Raji (cell line): ENCODE results near the gene GRK5.

Experiments used
- POLR2A ChIP-seq: IDR thresholded peaks from 2 replicates; pipeline ENCODE4 v1.6.1; 2011; ENCODE audit warnings: low read depth, low read length, control low read depth; ENCODE audit not compliant: insufficient read depth

The GRK5 gene

GRCh38 chr10:119341459-119342301, 134.3 kb downstream of the GRK5 start:
- no peak for TF ChIP-seq POLR2A

- TF ChIP-seq POLR2A, result no peak
Measured at GRCh38 chr10:119342335-119342734, 135.0 kb downstream of the GRK5 start.

GRCh38 chr10:119343011-119343601, 135.7 kb downstream of the GRK5 start:
- no peak for TF ChIP-seq POLR2A

GRCh38 chr10:119344381-119344780, 137.0 kb downstream of the GRK5 start:
- no peak for TF ChIP-seq POLR2A

GRCh38 chr10:119346095-119346832, 138.9 kb downstream of the GRK5 start:
- TF ChIP-seq POLR2A, result no peak

GRCh38 chr10:119347181-119347974, 140.0 kb downstream of the GRK5 start:
- TF ChIP-seq POLR2A, result no peak

- no peak for TF ChIP-seq POLR2A
Measured at GRCh38 chr10:119348106-119348505, 140.7 kb downstream of the GRK5 start.

- no peak for TF ChIP-seq POLR2A
Measured at GRCh38 chr10:119348516-119349240, 141.3 kb downstream of the GRK5 start.

- no peak for TF ChIP-seq POLR2A
Measured at GRCh38 chr10:119349341-119349740, 142.0 kb downstream of the GRK5 start.

GRCh38 chr10:119349937-119350501, 142.6 kb downstream of the GRK5 start:
- no peak for TF ChIP-seq POLR2A

- TF ChIP-seq POLR2A, result no peak
Measured at GRCh38 chr10:119350502-119351097, 143.2 kb downstream of the GRK5 start.

GRCh38 chr10:119351189-119351588, 143.8 kb downstream of the GRK5 start:
- no peak for TF ChIP-seq POLR2A

GRCh38 chr10:119352042-119352441, 144.7 kb downstream of the GRK5 start:
- no peak for TF ChIP-seq POLR2A

GRCh38 chr10:119352807-119353206, 145.4 kb downstream of the GRK5 start:
- TF ChIP-seq POLR2A, result no peak

GRCh38 chr10:119353421-119353820, 146.1 kb downstream of the GRK5 start:
- no peak for TF ChIP-seq POLR2A
